ENCODE data around the gene AURKAIP1.

GRCh38 chr1:1418464-1419362 lies 43.7 kb upstream of the AURKAIP1 start:
- no peak for TF ChIP-seq POLR2A (IDR thresholded peaks at IDR 0.05)
- no peak for TF ChIP-seq CTCF (IDR thresholded peaks at IDR 0.05)
- TF ChIP-seq EP300 (IDR thresholded peaks at IDR 0.05), result no peak
- no peak for TF ChIP-seq POLR2AphosphoS5 (IDR thresholded peaks at IDR 0.05)

All from stomach (tissue), 4 donors.